ENCODE measurements around the gene HSP90B1. TPM values are rescaled to one million over a fixed set of nuclear protein-coding genes. Genes with fewer than 3 reads are reported as not detected.

HSP90B1 gene
- total and polyA plus RNA-seq, 10 of the 15 experiments (the other 5 are each of a cell fraction or from before 2014, with no cell fraction given): 254 to 968 (median 560) TPM

GRCh38 chr12:103930034-103930786 is at the start of gene HSP90B1 (continued):
- TF ChIP-seq MTA3 (IDR thresholded peaks at IDR 0.05; ENCODE audit: borderline replicate concordance, low read length): no peak
- 0 out of 2 replicates have a peak, but pooled peaks have one; percentile 65 for TF ChIP-seq SMARCA5 (IDR thresholded peaks at IDR 0.05)
- TF ChIP-seq IRF3 (IDR thresholded peaks at IDR 0.05): peak; percentile 92
- TF ChIP-seq USF2 (IDR thresholded peaks at IDR 0.05; ENCODE audit: borderline replicate concordance, low read depth, low read length): peak; percentile 10; the same call in 1 of the 2 replicates
- TF ChIP-seq ZNF687 (IDR thresholded peaks at IDR 0.05): peak; percentile 73
- TF ChIP-seq PAX5 (IDR thresholded peaks at IDR 0.05; ENCODE audit: borderline replicate concordance, low read depth, low read length): peak; percentile 30; the same call in 1 of the 2 replicates
- TF ChIP-seq EZH2 (IDR thresholded peaks at IDR 0.05; ENCODE audit: borderline replicate concordance, control insufficient read depth, low read depth, low read length): no peak
- peak; percentile 55 for TF ChIP-seq ZBTB40 (IDR thresholded peaks at IDR 0.05; ENCODE audit: borderline replicate concordance)
- no peak for TF ChIP-seq ASH2L (IDR thresholded peaks at IDR 0.05; ENCODE audit: borderline replicate concordance, low read depth)
- peak; percentile 5; the same call in 1 of the 2 replicates for TF ChIP-seq SREBF1 (IDR thresholded peaks at IDR 0.05; ENCODE audit: low read length)
- TF ChIP-seq MYB (IDR thresholded peaks at IDR 0.05; ENCODE audit: borderline replicate concordance, low read depth, low read length): no peak
- no peak for TF ChIP-seq PBX3 (IDR thresholded peaks at IDR 0.05; ENCODE audit: insufficient replicate concordance, low read depth, low read length)
- TF ChIP-seq IRF4 (IDR thresholded peaks at IDR 0.05; ENCODE audit: low read depth, low read length): no peak
- peak; percentile 40 to 67; a peak in 3 of 4 replicates for TF ChIP-seq EP300 (IDR thresholded peaks at IDR 0.05; ENCODE audit: borderline replicate concordance in 1 of 2, control insufficient read depth in 1 of 2, low read depth in 2 of 2, low read length in 2 of 2)
